Activated CD8-positive, alpha-beta memory T cell treated with anti-CD3 and anti-CD28 coated beads for 48 hours (primary cell): ENCODE data around the gene TCF12.
"Not testable (repeated sequence)": the region's sequence is repeated elsewhere in the genome, so short reads cannot be mapped to it uniquely, and the experiment has no call there.

ENCODE experiments used
- DNase-seq, 3 experiments: peaks; one replicate each; pipeline ENCODE4 v3.0.0-alpha.2; 2020; ENCODE audit warnings: low read depth in 2 of 3, low spot score in 2 of 3

Gene TCF12

DNA sequence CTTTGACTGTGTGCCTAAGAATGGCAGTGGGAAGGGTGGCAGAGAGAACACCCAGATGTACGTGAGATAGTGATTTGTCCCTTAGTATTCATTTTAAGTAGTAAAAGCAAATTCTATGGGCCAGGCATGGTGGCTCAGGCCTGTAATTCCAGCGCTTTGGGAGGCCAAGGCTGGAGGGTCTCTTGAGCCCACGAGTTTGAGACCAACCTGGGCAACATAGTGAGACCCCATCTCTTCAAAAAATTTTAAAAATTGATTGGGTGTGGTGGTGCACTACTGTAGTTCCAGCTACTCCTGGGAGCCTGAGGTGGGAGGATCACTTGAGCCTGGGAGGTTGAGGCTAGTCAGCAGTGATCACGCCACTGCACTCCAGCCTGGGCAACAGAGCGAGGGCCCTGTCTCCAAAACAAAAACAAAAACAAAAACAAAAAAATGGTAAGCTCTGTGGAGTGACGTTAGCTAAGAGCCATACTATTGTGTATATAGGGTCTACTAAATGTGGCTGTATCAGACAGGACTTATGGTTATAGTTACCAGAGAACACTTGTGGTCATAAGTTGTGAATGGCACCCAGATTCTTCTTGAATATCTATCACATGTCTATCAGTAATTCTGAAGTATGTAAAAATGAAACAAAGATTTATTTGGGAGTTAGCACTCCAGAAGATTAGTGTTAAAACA lies 171.5 kb downstream of the TCF12 start:
- no peak for DNase-seq

DNA sequence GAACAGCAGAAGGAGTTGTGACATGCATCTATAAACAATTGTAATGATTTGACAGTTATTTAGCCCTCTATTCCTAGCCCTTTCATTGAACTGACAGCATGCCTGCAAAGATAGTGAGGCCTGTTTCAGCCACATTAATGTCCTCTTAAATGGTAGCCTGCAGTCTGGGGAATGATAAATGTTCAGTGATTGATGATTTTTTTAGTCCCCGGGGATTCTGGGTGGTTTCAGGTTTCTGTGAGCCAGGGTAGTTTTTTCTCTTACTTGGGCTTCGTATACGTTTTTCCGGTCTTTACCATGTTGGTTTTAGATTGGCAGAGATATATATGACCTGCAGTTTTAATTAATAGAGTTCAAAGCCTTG lies 172.0 kb downstream of the TCF12 start:
- no peak for DNase-seq

DNA sequence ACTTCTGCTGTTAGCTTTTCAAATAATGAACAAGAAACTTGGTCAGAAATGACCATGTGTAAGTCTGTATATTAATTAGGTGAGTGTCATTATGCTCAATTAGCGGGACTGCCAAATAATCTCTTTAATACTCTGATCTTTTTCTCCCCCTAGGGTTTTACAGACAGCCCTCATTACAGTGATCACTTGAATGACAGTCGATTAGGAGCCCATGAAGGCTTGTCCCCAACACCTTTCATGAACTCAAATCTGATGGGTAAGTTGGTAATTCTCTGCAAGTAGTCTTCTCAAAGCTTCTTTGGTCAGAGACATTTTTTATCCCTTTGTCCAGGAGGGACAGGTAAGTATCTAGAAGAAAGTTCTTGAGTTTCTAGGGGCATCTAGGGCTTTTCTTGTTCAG lies 173.2 kb downstream of the TCF12 start:
- no peak for DNase-seq

- DNase-seq: no peak
These were observed 173.8 kb downstream of the TCF12 start for GRCh38 chr15:57092252-57092651.

GRCh38 chr15:57094321-57095257 lies 176.1 kb downstream of the TCF12 start:
- DNase-seq: no peak

- DNase-seq: no peak
These were observed 177.5 kb downstream of the TCF12 start for GRCh38 chr15:57095896-57096295.

- no peak for DNase-seq
These were observed 178.8 kb downstream of the TCF12 start for GRCh38 chr15:57097246-57097645.

- DNase-seq: not testable (repeated sequence)
These were observed 179.6 kb downstream of the TCF12 start for GRCh38 chr15:57097919-57098543.

GRCh38 chr15:57098896-57099295 lies 180.5 kb downstream of the TCF12 start:
- no peak for DNase-seq

- no peak for DNase-seq
These were observed 181.7 kb downstream of the TCF12 start for GRCh38 chr15:57100136-57100539.

DNA sequence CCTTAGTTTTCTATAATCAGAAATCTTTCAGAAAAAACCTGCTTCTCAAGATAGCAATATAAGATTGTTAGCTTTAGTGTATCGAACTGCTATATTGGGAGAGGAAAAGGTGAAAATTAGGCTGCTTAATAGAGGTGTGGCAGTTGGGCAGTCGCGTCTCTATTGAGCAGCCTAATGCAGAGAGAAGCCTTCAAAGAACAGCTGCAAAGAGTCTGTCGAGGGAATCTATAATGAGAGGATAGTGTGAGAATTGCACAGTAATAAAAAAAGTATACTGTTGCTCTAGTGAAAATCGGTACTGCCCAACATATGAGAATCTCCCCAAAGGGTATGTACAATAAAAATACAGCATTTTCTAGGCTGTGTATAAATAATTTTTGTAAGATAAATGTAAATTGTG lies 184.4 kb downstream of the TCF12 start:
- DNase-seq: no peak

DNA sequence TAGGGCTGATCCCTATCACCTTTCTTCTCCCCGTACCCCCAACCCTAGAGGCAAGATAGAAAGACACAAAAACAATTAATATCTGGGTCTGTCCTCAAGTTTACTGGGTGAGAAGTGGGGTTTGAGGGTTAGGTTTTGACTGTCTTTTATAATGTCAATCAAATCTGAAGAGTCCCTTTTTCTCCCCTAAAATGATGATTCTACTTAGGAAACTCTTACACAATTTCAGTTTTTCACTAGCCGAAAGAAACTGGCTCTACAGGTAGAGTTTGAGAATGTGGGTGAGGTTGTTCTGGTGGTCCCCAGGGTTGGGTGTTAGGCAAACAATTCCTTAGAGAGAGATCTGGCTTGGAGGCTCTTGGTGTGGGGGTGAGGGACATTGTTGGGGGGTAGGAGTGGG lies 189.9 kb downstream of the TCF12 start:
- DNase-seq: no peak

- DNase-seq: no peak
These were observed 190.6 kb downstream of the TCF12 start for GRCh38 chr15:57109005-57109404.

GRCh38 chr15:57111002-57111401 lies 192.6 kb downstream of the TCF12 start:
- DNase-seq: no peak

DNA sequence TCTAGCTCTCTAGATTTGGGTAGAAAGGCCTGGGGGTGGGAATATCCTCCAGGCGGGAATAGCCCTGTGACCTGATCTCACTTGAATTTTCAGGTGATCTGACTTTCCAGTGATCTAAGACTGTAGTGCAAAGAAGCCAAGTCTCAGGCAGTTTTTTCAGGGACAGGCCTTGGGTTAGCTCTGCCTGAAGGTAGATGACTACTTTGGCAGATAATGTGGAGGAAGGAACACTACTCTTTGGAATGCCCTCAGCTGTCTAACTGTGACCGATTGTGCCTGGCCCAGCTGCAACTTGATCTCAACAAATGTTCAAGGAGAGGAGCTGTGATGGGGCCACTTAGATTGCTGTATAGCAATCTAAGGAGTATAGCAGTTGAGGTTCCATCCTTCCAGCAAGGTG lies 193.7 kb downstream of the TCF12 start:
- no peak for DNase-seq

DNA sequence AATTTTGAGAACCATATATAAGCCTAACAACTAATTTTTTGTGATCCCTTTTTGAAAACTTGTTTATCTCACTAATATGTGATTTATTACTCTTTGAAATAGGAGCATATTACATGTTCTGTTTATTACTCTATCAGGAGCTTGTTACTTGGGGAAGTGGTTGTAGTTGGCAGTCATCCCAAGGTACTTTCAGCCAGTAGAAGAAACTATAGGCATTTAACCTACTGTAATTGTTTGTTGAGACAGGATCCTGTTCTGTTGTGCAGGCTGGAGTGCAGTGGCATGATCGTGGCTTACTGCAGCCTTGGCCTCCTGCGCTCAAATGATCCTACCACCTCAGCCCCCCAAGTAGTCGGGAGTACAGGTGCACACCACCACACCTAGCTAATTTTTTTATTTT lies 195.6 kb downstream of the TCF12 start:
- no peak for DNase-seq

DNA sequence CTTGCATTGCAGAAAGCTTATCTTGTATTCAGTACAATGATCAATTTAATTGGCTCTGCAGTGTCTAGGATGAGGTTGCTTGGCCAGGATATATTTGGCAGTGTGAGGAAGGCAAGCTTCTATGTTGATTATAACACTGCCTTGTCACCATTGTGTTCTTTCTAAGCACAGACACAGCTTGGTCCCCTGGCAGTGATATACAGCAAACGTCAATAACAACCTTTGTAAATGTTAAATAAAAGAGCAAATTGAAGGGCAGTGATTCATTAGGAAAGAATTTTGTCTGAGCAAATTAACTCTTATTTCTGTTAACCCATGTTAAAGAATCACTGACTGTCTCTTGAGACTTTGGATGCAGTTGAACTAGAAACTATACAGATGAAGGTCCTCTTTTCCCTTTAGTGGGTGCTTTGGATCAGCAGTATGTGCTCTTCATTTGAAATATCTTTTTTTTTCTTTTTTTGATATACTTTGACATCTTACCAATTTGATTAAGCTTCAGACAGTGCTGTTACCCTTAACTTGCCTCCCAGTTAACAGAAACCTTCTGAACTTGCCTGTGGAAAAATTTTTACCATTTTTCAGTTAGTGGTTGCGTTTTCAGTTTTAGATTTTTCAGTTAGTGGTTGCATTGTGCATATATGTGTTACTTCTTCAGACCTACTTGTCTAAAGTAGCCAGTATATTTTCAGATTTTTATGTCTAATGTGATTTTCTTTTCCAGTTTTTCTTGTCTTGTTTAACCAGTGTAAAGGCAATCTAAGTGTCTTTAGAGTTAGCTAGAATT lies 199.8 kb downstream of the TCF12 start:
- no peak for DNase-seq

DNA sequence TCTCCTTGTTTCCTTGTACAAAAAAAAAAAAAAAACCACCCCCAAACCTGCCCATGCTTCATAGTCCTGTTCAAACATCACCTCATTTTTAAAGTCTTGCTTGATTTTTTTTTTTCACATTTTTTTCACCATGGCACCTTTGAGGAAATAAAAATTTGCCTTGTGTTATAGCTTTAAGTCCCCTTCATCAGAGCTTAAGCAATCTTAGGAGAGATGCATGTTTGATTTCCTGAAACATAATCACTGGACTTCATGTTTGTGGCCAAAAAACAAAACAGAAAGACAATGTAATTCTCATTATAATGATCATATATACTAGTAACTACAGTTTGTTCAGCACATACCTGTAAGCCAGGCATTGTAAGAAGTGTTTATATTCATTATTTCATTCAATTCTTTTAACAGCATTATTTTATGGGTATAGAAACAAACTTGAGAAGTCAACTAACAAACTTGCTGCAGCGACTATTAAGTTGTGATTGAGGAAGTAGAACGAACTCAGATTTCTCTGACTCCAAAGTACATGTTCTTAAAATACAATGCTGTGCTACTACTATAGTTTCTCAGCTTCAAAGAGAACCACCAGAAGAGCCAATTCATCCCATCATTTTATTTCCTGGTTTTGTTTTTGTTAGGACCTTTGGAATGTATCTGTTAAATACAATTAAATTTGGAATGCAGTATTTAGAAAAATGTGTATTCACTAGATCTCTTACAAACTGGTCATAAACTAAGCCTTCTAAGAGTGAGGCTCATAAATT lies 203.8 kb downstream of the TCF12 start:
- no peak for DNase-seq

GRCh38 chr15:57124036-57124435 lies 205.6 kb downstream of the TCF12 start:
- no peak for DNase-seq

DNA sequence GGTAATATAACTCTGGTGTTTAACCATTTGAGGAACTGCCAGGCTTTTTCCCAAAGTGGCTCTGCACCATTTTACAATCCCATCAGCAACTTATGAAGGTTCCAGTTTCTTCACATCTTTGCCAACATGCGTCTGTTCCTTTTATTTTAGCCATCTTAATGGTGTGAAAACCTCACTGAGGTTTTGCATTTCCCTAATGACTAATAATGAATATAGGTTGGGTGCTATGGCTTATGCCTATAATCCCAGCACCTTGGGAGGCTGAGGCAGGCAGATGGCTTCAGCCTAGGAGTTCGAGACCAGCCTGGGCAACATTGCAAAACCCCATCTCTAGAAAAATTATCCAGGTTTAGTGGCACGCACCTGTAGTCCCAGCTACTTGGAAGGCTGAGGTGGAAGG lies 210.6 kb downstream of the TCF12 start:
- no peak for DNase-seq

DNA sequence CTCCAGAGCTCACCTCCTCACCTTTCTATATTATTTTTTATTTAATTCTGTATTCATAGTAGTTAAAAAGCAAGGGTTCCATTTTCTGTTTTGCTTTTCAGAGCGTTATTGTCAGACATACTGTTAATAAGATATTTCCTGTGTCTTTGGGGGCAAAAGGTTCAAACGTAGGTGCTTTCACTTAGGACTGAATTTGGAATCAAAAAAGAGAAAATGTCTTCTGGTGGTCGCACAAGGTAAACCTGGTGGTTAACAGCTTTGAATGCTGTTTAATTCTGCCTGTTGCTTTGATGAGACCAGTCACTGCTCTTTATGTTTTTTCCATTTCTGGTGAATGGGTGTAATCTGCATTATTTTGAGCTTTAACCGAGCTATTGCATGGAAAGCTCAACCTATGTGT lies 212.5 kb downstream of the TCF12 start:
- DNase-seq: no peak
